HS-27A (cell line): ENCODE data around the gene FAM107B.
"Not testable (repeated sequence)": the region's sequence is repeated elsewhere in the genome, so short reads cannot be mapped to it uniquely, and the experiment has no call there.

Source experiments
- DNase-seq: peaks from one replicate; pipeline ENCODE4 v3.0.0-alpha.2; 2012; ENCODE audit warnings: low read depth, missing footprints

The FAM107B gene

DNA sequence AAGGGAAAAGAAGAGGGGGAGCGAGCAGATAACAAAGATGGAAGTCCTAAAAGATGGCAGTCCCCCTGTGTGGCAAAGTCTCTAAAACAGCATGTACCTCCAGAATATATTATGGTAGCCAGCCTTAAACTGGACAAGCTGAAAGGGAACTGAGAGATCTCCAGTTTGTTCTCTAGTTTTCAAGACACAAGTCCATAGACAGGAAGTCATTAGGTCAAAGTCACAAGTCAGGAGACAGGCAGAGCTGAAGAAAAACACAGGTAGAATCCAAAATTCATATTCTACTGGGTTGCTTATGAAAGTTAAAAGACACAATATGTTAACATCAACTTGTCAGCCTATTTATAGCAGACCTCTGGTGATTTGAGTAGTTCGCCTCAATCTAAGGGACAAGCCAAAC, 38.7 kb downstream of the FAM107B start:
- no peak for DNase-seq

GRCh38 chr10:14731875-14732512, 42.7 kb downstream of the FAM107B start:
- no peak for DNase-seq

DNA sequence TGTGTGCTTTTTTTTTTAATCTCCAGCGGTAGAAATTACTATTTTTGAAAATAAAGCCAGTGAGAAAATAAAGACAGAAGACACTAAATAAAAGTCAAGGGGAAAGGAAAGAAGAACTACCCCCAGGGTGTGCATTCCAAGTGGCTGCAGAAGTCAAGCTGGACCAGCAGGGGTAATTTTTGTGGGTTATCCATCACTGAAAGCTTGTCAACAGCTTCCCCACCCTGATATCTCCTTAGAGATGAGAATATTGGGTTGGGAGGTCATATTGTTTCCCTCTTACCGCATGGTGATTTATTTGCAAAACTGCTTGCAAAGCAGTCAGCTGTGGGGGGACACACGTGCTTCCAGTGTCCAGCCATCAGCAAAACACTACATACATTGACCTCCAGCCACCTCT, 46.4 kb downstream of the FAM107B start:
- no peak for DNase-seq

DNA sequence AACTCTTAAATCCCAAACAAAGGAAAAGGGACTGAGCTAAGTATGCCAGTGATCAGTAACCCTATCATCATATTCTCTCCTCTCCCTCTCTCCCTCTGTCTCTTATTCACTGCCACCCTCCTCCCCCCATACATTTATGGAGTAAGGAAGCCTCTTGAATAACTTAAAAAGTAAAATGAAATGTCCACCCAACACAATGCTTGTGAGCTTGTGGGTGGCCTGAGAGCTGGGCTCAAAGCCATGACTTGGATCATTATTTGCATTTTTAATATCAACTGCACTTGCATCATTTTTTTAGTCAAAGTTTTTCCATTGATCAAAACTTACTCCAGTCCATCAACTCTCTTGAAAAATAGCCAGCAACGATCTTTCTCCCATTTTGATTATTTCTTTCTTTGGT, 46.8 kb downstream of the FAM107B start:
- DNase-seq: no peak

GRCh38 chr10:14727465-14727864, 47.2 kb downstream of the FAM107B start:
- no peak for DNase-seq

DNA sequence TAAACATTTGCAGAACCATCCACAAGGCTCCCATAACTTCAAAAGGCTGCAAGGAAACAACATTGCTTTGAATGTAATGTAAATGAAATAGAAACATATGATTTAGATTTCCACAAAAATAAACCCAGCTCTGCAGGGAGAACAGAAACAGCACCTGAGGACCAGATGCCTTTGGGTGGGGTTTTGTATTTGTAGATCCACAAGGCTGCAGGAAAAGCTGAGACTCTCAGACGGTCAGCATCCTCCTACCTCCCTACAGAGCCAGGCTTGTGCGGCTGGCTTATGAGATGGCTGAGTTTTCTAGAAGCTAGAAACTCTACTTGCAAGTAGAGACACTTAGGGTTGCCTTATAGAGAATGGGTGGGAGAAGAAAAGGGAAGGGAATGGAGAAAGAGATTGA, 49.8 kb downstream of the FAM107B start:
- no peak for DNase-seq

DNA sequence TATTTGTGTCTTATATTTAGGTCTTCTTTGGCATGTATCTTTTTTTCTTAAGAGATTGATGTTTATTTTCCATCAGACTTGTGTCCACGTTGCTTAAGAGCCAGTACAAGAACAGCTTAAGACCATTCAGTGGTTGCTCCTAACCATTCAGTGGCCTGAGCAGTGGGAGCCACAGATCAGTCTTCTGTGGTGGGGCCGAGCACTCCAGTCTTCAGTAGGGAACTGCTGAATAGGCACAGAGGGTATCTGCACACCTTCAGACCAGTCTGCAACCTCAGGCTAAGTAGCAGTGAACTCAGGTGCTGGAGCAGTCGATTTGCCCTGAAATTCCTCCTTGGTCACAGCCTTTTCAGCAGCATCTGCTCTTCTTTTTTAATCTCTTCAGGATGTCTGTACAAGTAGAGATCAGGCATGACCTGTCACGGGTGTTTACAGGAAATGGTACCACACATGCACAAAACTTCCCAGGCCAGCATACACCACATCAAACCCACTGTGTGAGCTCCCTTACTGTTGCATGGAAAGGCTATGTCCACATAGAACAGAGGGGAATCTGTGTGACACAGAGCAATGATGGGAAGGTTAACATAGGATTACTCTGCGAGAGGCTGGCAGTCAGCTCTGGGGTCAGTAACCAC, 51.5 kb downstream of the FAM107B start:
- no peak for DNase-seq

- DNase-seq: no peak
Observed at GRCh38 chr10:14717552-14717951, 57.1 kb downstream of the FAM107B start.

GRCh38 chr10:14712991-14713424, 61.7 kb downstream of the FAM107B start:
- DNase-seq: peak; percentile 64

DNA sequence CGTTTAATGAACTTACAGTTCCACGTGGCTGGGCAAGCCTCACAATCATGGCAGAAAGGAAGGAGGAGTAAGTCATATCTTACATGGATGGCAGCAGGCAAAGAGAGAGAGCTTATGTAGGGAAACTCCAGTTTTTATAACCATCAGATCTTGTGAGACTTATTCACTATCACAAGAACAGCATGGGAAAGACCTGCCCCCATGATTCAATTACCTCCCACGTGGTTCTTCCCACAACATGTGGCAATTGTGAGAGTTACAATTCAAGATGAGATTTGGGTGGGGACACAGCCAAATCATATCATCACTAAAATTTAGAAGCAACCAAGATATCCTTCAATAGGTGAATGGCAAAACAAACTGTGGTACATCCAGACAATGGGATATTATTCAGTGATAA, 65.4 kb downstream of the FAM107B start:
- not testable (repeated sequence) for DNase-seq

DNA sequence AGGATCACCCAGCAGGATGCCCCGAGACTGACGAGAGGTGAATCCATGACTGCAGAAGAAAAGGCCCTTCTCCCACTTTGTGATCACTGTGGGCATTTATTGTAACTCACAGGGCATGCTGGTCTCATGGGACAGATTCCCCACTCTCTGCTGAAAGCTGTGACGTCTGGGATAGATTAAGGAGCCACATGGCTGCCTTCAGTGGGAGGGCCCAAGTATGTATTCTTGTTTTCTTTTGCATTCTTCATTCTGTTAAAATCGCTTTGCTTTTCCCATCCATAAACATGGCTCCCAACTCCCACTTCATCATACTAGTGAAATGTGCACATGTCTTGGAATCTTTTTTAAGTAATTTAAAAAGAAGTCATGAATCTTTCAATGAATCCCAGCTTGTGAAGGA, 67.2 kb downstream of the FAM107B start:
- no peak for DNase-seq

DNA sequence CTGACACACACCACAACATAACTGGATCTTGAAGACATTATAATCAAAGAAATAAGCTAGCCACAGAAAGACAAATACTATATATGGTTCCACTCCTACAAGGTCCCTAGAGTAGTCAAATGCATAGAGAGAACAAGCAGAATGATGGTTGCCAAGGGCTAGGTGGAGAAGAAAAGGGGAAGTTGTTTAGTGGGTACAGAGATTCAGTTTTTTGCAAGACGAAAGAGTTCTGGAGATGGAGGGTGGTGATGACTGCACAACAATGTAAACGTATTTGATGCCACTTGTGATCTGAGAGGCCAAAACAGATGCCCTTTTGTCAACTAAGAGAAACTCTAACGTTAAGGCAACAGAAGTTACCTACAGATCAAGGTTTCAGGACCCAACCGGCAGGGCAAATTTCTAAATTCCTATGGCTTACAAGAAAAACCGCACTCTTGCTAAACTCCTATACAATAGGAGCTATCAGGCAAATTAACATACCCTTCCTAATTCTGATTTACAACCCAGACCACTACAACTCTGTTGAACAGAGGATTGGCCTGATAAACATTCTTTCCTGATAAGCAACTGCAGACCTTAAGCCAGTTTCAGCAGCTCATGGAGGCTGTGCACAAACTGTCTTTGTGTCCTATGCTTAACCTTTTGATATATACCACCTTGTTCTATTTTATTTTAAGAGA, 69.0 kb downstream of the FAM107B start:
- DNase-seq: no peak

DNA sequence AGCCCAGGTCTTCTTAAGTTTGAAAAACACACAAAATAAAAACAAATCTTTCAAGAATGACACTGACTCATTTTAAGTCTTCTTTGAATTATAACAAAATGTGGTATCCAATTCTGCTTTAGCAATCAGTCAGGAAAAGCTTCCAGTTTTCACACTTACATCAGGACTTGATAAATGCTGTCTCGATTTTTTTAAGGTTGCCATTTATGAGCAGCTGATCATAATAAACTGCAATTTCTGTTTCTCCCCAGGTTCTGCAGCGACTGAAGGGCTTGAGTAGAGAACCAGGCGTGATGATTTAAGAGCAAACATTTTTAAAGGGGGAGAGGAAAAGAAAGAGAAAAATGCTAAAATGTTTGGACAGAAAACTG, 71.1 kb downstream of the FAM107B start:
- no peak for DNase-seq

GRCh38 chr10:14701466-14701865, 73.2 kb downstream of the FAM107B start:
- DNase-seq: no peak

DNA sequence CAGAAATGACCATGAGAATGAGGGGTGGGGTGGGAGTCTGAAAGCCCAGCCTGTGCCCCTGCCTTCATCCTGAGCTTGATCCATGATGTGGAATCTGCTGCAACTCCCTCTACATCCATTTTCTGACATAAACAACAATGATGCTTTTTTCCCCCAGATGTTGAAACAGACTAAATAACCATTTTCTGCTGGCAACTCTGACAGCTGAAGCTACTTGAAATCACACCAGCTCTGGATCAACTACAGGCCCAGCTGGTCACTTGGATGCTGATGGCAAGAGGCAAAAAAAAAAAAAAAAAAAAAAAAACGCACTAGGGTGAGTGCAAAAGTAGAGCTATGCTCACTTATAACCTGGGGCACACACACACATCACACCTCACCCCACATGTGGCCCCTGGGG, 74.2 kb downstream of the FAM107B start:
- no peak for DNase-seq

DNA sequence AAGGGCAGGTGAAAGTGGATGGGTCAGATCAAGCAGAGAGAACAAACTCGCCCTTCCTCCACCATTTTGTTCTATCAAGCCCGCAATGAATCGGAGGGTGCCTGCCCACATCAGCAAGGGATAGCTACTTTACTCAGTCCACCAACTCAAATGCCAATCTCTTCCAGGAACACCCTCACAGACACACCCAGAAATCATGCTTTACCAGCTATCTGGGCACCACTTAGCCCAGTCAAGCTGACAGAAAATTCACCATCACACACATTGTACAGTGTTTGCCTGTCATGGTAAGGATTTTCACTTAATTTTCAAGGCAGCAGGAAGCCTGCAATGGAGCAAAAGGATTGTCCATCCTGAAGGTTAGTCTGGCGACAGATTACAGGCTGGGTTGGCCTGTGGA, 75.2 kb downstream of the FAM107B start:
- no peak for DNase-seq

GRCh38 chr10:14698829-14699170, 75.9 kb downstream of the FAM107B start:
- DNase-seq: no peak

DNA sequence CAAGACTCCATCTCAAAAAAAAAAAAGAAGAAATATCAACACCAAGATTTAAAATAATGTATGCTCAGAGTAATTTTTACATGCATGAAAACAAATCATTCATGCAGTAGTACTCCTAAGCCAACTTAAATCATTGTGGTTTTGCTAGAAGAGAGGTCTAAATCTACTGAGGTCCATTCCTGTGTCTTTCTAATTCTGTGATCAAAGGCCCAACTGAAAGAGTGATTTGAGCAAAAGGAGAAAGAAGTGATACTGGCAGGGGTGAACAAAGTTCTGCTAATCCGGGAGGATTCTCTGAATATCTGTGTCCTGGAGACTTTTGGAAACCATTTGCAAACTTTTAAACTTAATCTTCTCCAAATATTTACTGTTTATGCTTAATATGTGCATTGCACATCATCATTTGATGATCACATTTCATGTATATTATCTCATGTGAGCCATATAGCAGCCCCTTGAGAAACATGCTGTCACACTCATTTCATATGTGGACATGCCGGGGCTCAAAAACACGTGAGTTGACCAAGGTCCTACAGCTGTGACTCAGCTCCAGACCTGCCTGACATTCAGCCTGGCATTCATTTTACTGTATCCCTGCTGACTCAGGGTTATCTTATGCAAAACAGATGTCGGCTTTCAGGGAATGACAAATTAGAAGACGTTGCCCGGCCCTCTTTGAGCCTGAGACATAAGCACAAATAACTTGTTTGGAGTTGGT, 76.4 kb downstream of the FAM107B start:
- DNase-seq: no peak

GRCh38 chr10:14697281-14697680, 77.4 kb downstream of the FAM107B start:
- no peak for DNase-seq

- DNase-seq: no peak
Observed at GRCh38 chr10:14696821-14697220, 77.9 kb downstream of the FAM107B start.

GRCh38 chr10:14695847-14696480, 78.7 kb downstream of the FAM107B start:
- DNase-seq: no peak

GRCh38 chr10:14693891-14694290, 80.8 kb downstream of the FAM107B start:
- no peak for DNase-seq
